ENCODE measurements around the gene APIP.

APIP gene

DNA sequence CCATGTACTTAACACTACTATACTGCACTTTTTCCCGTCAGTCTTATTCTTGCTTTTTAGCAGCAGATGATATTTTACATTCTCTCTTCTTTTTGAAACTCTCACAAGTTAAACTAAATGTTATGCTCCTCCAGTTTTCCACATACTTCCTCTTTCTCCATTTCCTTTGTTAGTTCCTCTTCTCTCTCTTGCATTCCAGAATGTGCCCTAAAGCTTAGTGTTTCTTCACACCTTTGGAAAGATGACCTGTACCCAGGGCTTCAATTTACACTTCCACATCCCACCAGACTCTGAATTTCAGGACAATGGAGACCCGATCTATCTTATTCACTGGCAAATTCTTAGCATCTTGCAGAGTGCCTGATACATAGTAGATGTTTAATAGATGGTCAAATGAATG, 51.8 kb downstream of the APIP start:
- no peak overlapping the region for H3K4me3 ChIP-seq (ENCODE audit: low read depth, low read length)
- TF ChIP-seq, protein P1, sequence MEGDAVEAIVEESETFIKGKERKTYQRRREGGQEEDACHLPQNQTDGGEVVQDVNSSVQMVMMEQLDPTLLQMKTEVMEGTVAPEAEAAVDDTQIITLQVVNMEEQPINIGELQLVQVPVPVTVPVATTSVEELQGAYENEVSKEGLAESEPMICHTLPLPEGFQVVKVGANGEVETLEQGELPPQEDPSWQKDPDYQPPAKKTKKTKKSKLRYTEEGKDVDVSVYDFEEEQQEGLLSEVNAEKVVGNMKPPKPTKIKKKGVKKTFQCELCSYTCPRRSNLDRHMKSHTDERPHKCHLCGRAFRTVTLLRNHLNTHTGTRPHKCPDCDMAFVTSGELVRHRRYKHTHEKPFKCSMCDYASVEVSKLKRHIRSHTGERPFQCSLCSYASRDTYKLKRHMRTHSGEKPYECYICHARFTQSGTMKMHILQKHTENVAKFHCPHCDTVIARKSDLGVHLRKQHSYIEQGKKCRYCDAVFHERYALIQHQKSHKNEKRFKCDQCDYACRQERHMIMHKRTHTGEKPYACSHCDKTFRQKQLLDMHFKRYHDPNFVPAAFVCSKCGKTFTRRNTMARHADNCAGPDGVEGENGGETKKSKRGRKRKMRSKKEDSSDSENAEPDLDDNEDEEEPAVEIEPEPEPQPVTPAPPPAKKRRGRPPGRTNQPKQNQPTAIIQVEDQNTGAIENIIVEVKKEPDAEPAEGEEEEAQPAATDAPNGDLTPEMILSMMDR (IDR thresholded peaks at IDR 0.05; ENCODE audit: low read depth, low read length), result no peak
- in situ Hi-C loops (cut with HindIII; ENCODE audit: low sequenced_read_pairs), result no loop called here
- DNase-seq (ENCODE audit: low read depth, low spot score), result no peak

DNA sequence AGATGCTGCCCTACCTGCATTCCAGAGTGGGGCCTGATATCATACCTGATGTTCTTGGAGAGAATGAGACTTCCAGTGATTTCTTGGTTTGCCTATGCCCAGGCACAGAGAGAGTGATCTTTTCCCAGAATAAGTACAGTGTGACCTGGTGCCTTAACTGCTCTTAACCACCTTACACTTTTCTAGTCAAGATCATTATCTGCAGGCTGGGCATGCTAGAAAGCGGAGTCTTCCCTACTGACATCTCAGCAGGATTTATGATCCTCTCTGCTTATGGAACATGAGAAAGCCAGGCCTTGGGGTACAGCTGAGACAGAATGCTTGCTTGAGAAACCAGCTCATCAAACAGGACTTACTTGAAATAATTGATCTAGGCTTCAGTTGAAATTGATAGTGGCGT, 53.1 kb downstream of the APIP start:
- DNase-seq (ENCODE audit: low read depth, low spot score), result no peak
- no peak overlapping the region for H3K4me3 ChIP-seq (ENCODE audit: low read depth, low read length)
- TF ChIP-seq, protein P1 (IDR thresholded peaks at IDR 0.05; ENCODE audit: low read depth, low read length), result no peak
- in situ Hi-C loops (cut with HindIII; ENCODE audit: low sequenced_read_pairs), result no loop called here

DNA sequence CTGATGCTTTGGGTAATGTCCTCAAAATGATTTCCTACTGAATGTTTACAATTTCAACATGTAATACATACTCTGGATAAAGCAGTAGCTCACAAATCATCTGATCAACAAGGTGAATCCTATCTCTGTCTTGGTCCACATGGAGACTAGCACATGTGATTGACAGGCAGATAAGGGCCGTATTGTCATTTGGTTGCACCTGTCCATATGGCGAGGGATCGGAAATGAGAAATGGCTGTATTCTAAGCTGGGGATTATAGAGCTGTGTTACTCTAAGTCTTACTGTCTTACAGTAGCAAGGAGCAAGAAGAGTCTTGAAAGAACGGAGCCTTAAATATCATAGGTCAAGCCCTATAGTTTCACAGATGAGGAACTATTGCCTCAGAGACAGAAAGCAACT, 55.7 kb downstream of the APIP start:
- H3K4me3 ChIP-seq (ENCODE audit: low read depth, low read length), result no peak overlapping the region
- TF ChIP-seq, protein P1 (IDR thresholded peaks at IDR 0.05; ENCODE audit: low read depth, low read length), result no peak
- no peak for DNase-seq (ENCODE audit: low read depth, low spot score)
- in situ Hi-C loops (cut with HindIII; ENCODE audit: low sequenced_read_pairs), result no loop called here

DNA sequence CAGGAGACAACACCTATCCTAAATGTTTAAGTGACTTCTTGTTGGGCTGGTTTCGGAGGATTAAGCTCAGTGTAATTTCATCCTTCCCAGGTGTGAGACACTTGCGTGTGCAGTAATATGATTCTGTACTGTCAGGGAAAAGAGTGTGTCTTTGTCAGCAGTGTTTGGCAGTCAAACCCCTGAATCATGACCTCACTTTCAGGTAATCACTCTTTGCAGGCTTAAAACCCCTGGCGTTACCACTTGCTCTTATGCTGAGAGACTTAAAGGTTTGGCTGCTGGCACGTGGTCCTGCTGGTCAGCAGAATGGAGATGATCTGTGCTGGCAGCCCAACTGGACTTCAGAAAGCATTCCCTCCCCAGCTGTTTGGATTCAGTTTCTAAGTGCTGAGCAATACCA, 56.1 kb downstream of the APIP start:
- TF ChIP-seq, protein P1 (IDR thresholded peaks at IDR 0.05; ENCODE audit: low read depth, low read length), result no peak
- H3K4me3 ChIP-seq (ENCODE audit: low read depth, low read length), result no peak overlapping the region
- DNase-seq (ENCODE audit: low read depth, low spot score), result no peak
- in situ Hi-C loops (cut with HindIII; ENCODE audit: low sequenced_read_pairs), result no loop called here

DNA sequence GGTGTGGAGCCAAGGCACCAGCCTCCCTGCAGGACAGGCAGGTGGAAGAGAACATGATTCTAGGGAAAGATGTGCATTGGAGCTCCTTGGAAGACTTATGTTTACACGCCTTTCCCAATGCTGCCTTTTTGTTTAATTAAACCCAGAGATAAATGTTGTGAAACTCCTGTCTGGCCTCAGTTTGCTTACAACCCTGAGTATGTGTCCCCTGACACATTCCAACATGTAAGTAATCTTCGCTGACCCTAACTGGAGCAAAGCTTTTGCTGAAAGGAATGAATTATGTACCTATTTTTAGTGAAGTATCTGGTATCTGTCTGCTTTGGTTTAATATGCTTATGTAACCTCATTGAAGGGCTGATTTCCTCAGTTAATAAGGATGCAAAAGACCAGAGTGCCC, 56.7 kb downstream of the APIP start:
- DNase-seq (ENCODE audit: low read depth, low spot score), result no peak
- H3K4me3 ChIP-seq (ENCODE audit: low read depth, low read length), result no peak overlapping the region
- in situ Hi-C loops (cut with HindIII; ENCODE audit: low sequenced_read_pairs), result no loop called here
- TF ChIP-seq, protein P1 (IDR thresholded peaks at IDR 0.05; ENCODE audit: low read depth, low read length), result no peak

DNA sequence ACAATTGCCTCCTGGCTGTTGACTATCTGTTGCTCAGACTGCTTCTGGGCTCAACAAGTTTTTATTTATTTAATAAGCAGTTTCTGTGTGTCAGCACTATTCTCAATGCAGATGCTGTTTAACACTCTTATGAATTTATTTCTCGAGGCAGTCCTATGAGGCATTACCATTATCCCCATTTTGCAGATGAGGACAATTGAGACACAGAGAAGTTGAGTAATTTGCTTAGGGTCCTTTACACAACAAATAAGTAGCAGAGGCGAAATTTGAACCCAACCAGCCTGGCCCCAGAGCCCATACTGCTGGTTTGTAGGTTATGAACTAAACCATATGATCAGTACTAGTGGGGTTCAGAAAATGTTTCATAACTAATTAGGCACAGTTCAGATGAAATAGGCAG, 58.7 kb downstream of the APIP start:
- no peak for DNase-seq (ENCODE audit: low read depth, low spot score)
- TF ChIP-seq, protein P1 (IDR thresholded peaks at IDR 0.05; ENCODE audit: low read depth, low read length), result no peak
- no peak overlapping the region for H3K4me3 ChIP-seq (ENCODE audit: low read depth, low read length)
- in situ Hi-C loops (cut with HindIII; ENCODE audit: low sequenced_read_pairs), result no loop called here

DNA sequence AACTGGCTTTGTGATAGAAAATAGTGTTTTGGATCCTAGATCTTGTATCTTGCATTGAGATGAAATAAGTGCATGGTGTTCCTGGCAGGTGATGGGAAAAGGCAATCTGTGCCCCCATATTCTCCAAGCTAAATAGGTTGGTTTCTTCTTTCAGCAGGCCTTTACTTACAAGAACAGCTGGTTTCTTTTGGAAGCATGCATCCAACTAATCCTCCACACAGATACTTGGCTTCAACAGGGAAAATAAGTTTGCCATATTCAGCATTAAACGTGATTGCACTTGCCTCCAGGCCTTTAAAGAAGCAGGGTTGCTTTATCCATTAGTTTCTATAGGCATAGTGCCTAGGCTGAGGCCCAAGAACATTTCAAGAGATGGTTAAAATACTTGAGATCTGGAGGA, 59.9 kb downstream of the APIP start:
- DNase-seq (ENCODE audit: low read depth, low spot score), result no peak
- TF ChIP-seq, protein P1 (IDR thresholded peaks at IDR 0.05; ENCODE audit: low read depth, low read length), result no peak
- in situ Hi-C loops (cut with HindIII; ENCODE audit: low sequenced_read_pairs), result no loop called here
- no peak overlapping the region for H3K4me3 ChIP-seq (ENCODE audit: low read depth, low read length)

All from astrocyte of the spinal cord (primary cell).